ENCODE data around the gene TAAR6.
"Not testable (repeated sequence)": the region's sequence is repeated elsewhere in the genome, so short reads cannot be mapped to it uniquely, and the experiment has no call there.

The TAAR6 gene

DNA sequence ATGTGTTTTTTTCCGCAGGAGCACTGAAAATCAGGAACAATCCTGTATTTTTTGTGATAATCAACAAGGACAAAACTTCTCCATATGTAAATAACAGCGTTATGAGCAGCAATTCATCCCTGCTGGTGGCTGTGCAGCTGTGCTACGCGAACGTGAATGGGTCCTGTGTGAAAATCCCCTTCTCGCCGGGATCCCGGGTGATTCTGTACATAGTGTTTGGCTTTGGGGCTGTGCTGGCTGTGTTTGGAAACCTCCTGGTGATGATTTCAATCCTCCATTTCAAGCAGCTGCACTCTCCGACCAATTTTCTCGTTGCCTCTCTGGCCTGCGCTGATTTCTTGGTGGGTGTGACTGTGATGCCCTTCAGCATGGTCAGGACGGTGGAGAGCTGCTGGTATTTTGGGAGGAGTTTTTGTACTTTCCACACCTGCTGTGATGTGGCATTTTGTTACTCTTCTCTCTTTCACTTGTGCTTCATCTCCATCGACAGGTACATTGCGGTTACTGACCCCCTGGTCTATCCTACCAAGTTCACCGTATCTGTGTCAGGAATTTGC, at the start of gene TAAR6:
Gene TAAR6, plus strand, starts transcription at position 102 of the 557 bp plus-strand sequence. Its CDS starts 0 bp downstream, at position 102.
- DNase-seq, result no peak

DNA sequence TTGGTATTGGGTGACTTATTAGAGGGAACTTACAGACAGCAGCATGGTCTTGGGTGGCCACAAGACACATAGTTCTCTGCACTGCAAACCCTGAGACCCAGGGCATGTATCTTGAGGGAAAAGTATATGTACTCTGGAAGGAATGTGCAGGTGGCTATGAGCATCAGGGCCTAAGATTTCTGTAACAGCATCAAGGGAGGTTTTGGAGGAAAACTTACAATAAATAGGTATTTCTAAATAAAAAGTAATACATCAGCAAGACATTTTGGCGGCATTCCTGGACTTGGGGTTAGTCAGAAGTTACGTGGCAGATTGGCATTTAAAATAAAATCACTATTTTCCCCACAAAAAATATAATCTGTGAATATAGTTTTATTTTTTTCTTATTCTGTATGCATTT, 49.2 kb upstream of the TAAR6 start:
- no peak for DNase-seq

- DNase-seq, result no peak
Observed at GRCh38 chr6:132524646-132525045, 45.5 kb upstream of the TAAR6 start.

DNA sequence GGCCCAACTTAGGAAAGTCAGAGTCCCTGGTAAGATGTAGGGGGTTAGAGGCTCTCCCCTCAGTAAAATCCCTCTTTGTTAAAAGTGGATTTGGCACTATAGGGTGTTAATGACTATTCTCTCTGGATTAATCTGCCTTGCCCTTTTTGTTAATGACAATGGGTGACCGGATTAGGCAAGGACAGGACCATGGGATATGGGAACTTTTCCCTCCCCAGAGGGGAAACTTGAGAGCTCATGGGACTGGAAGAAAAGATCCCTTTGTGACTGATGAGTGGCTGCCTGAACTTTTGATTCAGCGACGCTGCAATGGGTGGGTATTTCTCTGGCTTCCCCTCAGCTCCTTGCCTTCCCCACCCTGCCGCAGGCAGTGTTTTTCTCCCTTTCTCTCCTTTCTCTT, 44.3 kb upstream of the TAAR6 start:
- DNase-seq, result no peak

- DNase-seq, result no peak
Observed at GRCh38 chr6:132526461-132526860, 43.7 kb upstream of the TAAR6 start.

DNA sequence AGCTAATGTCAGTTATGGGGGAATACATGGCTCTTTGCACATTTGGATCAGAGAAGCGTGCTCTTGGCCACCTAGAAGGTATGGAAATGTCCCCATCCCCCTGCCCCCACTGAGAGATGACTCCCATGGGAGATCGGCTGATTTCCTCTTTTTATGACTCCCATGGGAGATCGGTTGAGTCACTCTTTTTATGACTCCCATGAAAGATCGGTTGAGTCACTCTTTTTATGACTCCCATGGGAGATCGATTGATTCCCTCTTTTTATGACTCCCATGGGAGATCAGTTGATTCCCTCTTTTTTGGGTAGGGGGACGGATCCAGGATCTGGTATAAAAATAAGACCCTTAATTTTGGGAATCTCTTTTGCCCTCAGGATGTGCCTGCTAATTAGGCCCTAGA, 42.3 kb upstream of the TAAR6 start:
- DNase-seq, result no peak

GRCh38 chr6:132530293-132530974, 39.7 kb upstream of the TAAR6 start:
- no peak for DNase-seq

DNA sequence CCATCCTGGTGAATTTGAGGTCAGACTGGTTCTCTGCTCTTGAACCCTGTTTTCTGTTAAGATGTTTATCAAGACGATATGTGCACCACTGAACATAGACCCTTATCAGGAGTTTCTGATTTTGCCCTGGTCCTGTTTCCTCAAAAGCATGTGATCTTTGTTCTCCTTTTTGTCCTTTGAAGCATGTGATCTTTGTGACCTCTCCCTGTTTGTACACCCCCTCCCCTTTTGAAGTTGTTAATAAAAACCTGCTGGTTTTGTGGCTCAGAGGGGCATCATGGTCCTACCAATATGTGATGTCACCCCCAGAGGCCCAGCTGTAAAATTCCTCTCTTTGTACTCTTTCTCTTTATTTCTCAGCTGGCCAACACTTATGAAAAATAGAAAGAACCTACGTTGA, 35.6 kb upstream of the TAAR6 start:
- DNase-seq, result not testable (repeated sequence)

GRCh38 chr6:132537145-132537544, 33.0 kb upstream of the TAAR6 start:
- DNase-seq, result no peak

- no peak for DNase-seq
Observed at GRCh38 chr6:132537977-132538376, 32.1 kb upstream of the TAAR6 start, which contains the start of gene TAAR9. Gene TAAR9 (plus strand): TSS chr6:132538277. CDS start chr6:132538290, 13 bp downstream.

DNA sequence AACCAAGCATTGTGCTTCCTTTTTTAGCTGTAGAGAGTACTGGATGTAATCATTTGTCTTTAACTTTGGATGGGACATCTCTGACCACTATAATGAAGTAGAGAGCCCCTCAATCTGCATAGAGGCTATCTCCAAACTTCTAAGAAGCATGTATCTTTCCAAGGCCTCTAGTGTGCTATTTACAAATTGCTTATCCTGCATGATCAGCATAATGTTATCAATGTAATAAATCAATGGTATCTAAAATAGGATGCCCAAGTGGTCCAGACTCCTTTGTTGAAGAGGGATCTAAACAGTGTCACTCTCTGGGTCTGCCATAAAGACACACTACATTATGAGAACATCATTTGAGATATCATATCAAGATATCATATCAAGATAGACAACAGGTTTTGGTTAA, 25.3 kb upstream of the TAAR6 start:
- DNase-seq, result no peak

- DNase-seq, result no peak
Observed at GRCh38 chr6:132548746-132549463, 21.2 kb upstream of the TAAR6 start.

- DNase-seq, result no peak
Observed at GRCh38 chr6:132551214-132551613, 18.9 kb upstream of the TAAR6 start.

DNA sequence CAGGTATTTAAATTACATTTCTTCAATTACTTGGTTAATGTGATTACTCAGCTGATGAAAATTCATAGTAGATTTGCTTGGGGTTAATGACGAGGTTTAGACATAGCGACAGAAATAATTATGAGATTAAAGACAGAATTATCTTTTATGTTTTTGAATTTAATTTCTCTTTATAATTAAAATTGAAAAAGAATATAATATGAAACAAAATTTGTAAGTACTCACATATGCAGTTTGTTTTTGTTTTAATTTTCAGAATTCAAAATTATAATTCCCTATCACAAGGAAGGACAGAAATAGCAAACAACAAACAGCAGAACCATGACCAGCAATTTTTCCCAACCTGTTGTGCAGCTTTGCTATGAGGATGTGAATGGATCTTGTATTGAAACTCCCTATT, 17.8 kb upstream of the TAAR6 start, which contains the start of gene TAAR8:
Gene TAAR8, plus strand, starts transcription at position 301 of the 400 bp plus-strand sequence. Its CDS starts 21 bp downstream, at position 322.
- no peak for DNase-seq

- DNase-seq, result not testable (repeated sequence)
Observed at GRCh38 chr6:132560087-132560486, 10.0 kb upstream of the TAAR6 start.

DNA sequence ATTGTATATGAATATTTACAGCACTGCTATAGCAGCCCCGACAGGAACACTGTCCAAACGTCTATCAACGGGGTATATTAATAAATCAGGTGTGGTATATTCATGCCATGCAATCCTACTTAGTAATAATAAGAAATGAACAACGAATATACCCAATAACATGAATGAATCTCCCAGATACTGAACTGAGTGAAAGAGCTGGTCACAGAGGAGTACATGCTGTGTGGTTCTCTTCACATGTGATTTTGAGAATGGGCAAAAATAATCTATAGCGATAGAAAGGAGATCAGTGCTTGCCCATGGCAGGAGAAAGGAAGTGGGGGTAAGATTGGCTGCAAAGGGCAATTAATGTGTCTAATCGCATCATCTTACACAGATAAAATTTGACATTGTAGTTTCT, 3.7 kb upstream of the TAAR6 start:
- DNase-seq, result no peak

DNA sequence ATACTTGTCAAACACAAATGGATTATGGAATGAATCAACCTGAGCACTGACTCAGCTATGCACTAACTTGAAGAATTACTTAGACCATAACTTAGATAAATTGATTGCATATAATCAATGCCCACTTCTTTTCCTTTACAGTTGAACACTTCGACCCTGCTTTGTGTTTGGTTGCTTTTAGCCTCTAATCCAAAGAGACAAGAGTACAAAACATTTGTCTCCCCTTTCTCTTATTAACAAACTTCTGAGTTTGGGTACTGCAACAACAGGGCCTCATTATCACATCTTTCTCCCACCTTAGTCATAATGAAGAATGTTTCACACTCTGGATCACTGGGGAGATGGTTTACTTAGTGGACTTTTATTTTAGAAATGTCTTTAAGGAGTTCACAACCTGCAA, 2.6 kb upstream of the TAAR6 start:
- DNase-seq, result no peak

DNA sequence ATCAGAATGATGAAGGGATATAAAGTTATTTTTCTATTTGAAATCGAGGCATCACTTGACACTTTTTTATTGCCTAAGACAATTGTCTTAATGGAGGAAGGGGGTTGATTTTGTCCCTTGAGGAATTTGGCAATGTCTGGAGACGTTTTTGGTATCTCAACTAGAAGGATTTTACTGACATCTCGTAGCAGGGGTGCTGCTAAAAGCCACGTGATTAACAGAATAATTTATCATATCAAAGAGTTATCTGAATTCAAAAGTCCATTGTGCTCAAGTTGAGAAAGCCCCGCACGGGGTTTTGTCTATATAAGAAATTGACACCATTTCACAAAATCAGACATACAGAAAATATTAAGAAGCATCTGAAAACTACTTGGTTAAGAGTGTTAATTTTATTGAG, 1.5 kb upstream of the TAAR6 start:
- DNase-seq, result no peak

GRCh38 chr6:132569170-132569569, 952 bp upstream of the TAAR6 start:
- DNase-seq, result no peak

DNA sequence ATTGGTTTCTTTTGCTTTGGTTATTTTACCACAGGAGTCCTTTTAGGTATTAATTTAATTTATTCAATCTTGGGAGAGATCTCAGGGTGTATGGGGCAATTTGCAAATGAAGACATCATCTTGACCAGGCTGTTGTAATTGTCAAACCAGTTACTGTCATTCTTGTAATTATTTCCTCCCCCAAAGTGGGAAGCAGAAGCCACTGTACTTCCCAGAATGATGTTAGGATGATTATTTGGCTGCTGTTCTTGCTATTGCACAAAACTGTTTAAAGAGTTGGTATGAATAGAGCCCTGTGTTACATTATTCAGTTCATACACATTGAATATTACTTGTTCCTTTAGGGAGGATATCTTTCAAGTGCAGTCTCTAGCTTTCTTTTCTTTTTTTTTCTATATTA, 1.7 kb downstream of the TAAR6 start:
- no peak for DNase-seq

- no peak for DNase-seq
Observed at GRCh38 chr6:132584698-132585097, 14.6 kb downstream of the TAAR6 start.

- no peak for DNase-seq
Observed at GRCh38 chr6:132587424-132587823, 17.3 kb downstream of the TAAR6 start.

GRCh38 chr6:132589454-132589853, 19.3 kb downstream of the TAAR6 start, which contains the start of gene TAAR5:
Gene TAAR5 (minus strand): TSS chr6:132589741. CDS start chr6:132589686, 55 bp downstream.
- no peak for DNase-seq

- DNase-seq, result no peak
Observed at GRCh38 chr6:132590362-132590761, 20.2 kb downstream of the TAAR6 start.
